ENCODE measurements around the gene FHAD1.

DNA sequence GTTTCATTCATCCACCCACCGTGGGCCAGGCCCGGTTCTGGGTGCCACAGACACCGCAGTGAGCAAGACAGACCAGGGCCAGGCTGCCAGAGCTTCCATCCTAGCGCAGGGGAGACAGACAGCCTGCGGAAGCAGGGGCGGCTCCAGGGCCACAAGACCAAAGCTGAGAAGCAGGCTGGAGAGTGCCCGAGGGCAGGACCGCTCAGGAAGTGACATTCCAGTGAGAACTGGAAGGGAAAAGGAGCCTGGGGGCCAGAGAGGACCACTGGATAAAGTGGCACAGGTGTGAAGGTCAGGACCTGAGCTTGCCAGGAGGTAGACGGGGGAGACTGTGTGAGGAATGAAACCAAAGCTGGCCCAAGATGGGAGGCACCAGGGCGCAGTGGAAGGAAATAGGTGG is 103.1 kb downstream of the FHAD1 start:
- TF ChIP-seq, protein P1, sequence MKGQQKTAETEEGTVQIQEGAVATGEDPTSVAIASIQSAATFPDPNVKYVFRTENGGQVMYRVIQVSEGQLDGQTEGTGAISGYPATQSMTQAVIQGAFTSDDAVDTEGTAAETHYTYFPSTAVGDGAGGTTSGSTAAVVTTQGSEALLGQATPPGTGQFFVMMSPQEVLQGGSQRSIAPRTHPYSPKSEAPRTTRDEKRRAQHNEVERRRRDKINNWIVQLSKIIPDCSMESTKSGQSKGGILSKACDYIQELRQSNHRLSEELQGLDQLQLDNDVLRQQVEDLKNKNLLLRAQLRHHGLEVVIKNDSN (IDR thresholded peaks at IDR 0.05), result no peak
- TF ChIP-seq CREB1 (IDR thresholded peaks at IDR 0.05; ENCODE audit: low read depth), result no peak
- no peak for TF ChIP-seq CEBPB (IDR thresholded peaks at IDR 0.05)
- no peak for TF ChIP-seq ZBTB7A (IDR thresholded peaks at IDR 0.05; ENCODE audit: low read depth)
- no peak for TF ChIP-seq EP300 (IDR thresholded peaks at IDR 0.05; ENCODE audit: borderline replicate concordance)
- TF ChIP-seq, protein P2, sequence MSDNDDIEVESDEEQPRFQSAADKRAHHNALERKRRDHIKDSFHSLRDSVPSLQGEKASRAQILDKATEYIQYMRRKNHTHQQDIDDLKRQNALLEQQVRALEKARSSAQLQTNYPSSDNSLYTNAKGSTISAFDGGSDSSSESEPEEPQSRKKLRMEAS (IDR thresholded peaks at IDR 0.05), result no peak
- TF ChIP-seq YY1 (IDR thresholded peaks at IDR 0.05; ENCODE audit: low read depth), result no peak
- no peak for TF ChIP-seq TEAD4 (IDR thresholded peaks at IDR 0.05)
- no peak for TF ChIP-seq NFIC (IDR thresholded peaks at IDR 0.05)
- TF ChIP-seq TCF12 (IDR thresholded peaks at IDR 0.05; ENCODE audit: low read depth), result no peak
- TF ChIP-seq TAF1 (IDR thresholded peaks at IDR 0.05; ENCODE audit: low read depth), result no peak
- TF ChIP-seq, protein P3, sequence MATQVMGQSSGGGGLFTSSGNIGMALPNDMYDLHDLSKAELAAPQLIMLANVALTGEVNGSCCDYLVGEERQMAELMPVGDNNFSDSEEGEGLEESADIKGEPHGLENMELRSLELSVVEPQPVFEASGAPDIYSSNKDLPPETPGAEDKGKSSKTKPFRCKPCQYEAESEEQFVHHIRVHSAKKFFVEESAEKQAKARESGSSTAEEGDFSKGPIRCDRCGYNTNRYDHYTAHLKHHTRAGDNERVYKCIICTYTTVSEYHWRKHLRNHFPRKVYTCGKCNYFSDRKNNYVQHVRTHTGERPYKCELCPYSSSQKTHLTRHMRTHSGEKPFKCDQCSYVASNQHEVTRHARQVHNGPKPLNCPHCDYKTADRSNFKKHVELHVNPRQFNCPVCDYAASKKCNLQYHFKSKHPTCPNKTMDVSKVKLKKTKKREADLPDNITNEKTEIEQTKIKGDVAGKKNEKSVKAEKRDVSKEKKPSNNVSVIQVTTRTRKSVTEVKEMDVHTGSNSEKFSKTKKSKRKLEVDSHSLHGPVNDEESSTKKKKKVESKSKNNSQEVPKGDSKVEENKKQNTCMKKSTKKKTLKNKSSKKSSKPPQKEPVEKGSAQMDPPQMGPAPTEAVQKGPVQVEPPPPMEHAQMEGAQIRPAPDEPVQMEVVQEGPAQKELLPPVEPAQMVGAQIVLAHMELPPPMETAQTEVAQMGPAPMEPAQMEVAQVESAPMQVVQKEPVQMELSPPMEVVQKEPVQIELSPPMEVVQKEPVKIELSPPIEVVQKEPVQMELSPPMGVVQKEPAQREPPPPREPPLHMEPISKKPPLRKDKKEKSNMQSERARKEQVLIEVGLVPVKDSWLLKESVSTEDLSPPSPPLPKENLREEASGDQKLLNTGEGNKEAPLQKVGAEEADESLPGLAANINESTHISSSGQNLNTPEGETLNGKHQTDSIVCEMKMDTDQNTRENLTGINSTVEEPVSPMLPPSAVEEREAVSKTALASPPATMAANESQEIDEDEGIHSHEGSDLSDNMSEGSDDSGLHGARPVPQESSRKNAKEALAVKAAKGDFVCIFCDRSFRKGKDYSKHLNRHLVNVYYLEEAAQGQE (IDR thresholded peaks at IDR 0.05; ENCODE audit: low read depth), result no peak
